Esophagus mucosa (tissue), 1 donor: ENCODE results near the gene MED14. TPM values are rescaled to one million over a fixed set of nuclear protein-coding genes. Genes with fewer than 3 reads are reported as not detected.

Source experiments
- ATAC-seq: fragments of 200-7000 bp; cut with Tn5 transposase; one replicate; pipeline ENCODE4 v1.9.1; 2020
- total RNA-seq: library from RNA; stranded (reverse); gene quantifications from one replicate; pipeline ENCODE4 v1.2.4, GENCODE V29; 2023
- donor health status: DM: yes; HTN: yes; CAD: no.

MED14 gene
- total RNA-seq, 1 donor from 2014 or later: 39.6 TPM

GRCh38 chrX:40603446-40603845 lies 131.9 kb downstream of the MED14 start:
- ATAC-seq: no peak

Other genes with a start within 250 kb of the MED14 start
- gene ATP6AP2, start 154.6 kb downstream of the MED14 start, total RNA-seq: 55.6 TPM
- not detected for gene MPC1L, start 112.1 kb downstream of the MED14 start, total RNA-seq
- 6.0 TPM for gene CXorf38, start 88.0 kb downstream of the MED14 start, total RNA-seq